NOMO-1 treated with DMSO at 0.1 percent for 48 hours (cell line): ENCODE measurements around the gene NELL1.

Experiments
- DNase-seq: peaks from one replicate; lab custom pipeline; 2025; ENCODE audit not compliant: unreplicated experiment; lab: John Stamatoyannopoulos, UW

NELL1 gene

DNA sequence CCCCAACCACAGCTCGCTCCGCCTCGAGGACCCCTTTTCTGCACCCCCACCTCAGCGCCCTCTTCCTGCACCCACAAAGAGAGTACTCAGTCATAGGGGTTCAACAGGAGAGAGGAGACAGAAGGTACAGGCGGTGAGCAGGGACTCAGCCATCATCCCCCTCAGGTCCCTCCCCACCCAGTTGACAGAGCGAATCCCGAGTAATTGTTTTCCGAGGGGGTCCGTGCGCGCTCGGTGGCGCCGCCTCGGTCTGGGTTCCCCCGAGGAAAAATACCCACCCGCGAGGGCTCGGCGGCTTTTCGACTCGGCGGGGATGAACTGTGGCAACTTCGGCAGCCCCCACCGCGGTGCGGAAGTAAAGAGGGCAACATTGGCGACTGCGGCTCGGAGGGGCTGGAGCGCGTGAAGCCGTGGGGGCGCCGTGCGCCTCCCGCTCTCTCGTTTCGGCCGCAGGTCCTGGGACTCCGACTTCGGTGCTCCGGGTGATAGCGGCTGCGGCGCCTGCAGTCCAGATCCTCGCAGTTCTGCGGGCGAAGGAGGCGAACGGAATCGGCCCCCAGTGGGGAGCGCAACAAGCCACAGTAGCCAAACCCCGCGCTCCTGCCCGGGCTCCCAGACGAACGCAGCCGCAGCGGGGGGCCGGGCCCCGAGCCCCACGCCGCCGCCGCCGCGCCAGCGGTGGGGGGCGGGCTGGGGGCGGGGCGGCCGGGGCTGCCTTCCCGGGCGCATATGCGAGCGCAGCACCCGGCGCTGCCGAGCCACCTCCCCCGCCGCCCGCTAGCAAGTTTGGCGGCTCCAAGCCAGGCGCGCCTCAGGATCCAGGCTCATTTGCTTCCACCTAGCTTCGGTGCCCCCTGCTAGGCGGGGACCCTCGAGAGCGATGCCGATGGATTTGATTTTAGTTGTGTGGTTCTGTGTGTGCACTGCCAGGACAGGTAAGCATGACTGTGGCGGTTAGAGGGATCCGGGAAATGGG, at the start of gene NELL1:
TSS of gene NELL1 (plus strand) at position 743 of the 976 bp plus-strand sequence.
- DNase-seq, result no peak

DNA sequence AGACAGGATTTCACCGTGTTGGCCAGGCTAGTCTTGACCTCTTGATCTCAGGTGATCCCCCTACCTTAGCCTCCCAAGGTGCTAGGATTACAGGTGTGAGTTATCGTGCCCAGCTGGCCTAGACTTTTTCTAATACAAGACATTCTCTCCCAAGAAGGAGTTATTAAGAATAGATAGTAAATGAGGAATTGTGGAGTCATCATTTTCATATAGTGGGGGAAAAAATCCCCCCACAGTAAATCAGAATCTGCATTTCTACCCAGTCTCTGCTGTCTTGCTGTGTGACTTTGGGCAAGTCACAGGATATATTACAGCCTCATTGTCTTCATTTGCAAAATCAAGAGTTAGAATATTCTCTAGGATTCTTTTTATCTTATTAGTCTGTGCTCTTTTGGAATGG, 48.4 kb upstream of the NELL1 start:
- no peak for DNase-seq

DNA sequence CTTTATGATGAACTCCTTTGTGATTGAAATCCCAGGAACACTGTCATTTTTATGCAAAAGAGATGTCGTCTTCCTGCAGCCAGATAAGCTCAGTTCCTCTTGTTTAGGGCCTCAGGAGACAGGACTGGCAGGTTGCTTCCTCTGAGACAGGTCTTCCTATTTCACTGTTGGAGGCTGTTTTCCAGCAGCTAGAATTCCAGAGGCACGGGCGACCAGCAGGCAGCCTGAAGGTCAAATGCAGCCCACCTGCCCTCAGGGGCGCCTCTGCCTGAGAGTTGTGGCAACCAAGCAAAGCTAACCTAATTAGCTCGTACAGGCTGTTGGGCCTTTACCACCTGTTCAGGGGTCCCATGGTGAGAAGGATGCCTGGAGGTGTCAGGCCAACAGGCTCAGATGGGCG, 47.7 kb upstream of the NELL1 start:
- DNase-seq, result no peak

DNA sequence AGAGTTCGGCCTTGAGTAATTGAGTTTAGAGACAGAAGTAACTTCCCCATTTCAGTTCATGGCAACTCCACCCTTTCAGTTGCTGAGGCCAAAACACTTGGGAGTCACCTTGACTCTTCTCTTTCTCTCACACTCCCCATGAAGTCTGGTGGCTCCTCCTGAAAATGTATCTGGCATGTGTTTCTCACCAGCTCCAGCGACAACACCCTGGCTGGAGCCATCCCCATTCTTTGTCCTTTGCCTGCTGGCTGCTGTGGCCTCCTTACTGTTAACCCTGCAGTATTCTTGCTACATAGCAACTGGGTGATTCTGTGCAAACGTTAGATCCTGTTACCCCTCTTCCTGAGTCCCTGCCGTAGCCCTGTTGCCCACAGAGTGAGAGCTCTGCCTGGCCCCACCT, 46.1 kb upstream of the NELL1 start:
- DNase-seq, result peak; percentile 74

DNA sequence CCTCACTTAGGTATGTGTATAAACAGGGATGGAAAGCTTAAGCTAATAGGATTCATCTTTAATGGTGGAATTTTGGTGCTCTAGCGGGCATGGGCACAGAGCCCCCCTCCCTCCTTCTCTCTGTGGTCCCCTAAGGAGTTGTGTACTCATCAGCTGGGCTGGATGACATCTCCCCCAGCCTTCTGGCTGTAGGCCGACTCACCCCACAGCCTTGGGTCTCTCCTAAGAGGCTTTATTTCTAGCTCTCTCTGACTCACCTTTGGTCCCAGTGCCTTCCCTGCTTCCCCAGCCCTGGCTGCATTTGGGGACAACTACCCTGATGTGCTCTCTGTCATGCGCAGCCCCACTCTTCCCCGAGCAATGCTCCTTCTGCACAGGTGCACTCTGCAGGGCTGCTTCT, 43.1 kb upstream of the NELL1 start:
- DNase-seq, result no peak

DNA sequence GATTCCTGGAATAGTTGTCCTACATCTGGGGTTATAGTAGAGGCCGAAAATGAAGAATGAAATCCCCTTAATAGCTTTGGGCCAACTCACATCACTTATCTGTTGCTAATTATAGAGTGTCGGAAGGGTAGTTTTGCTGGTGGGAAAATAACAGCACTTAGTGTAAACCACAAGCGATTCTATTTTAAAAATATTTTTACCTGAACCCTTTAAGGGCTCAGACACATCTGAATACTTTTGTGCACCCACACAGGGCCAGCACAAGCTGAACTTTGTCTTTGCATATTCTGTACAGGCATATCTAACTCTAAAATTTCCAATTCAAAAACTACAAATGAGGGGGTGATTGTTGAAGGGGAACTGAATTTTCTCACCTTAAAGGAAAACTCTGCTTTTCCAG, 42.4 kb upstream of the NELL1 start:
- DNase-seq, result no peak

DNA sequence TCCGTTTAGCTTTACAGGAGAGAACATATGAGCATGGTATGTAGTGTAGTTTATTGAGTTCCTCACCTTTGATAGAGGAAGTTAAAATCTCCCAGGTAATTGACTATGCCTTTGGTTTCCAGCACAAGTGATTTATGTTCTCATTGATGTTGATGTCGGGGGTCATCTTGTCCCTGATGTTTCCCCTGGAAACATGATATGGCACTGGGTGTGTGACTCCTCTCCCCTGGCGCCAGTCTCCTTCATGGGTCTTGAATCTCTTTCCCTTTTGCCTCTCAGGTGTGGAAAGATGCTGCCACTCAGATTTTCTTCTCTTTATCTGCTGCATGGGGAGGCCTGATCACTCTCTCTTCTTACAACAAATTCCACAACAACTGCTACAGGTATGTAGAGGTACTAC, 41.7 kb upstream of the NELL1 start:
- DNase-seq, result no peak

DNA sequence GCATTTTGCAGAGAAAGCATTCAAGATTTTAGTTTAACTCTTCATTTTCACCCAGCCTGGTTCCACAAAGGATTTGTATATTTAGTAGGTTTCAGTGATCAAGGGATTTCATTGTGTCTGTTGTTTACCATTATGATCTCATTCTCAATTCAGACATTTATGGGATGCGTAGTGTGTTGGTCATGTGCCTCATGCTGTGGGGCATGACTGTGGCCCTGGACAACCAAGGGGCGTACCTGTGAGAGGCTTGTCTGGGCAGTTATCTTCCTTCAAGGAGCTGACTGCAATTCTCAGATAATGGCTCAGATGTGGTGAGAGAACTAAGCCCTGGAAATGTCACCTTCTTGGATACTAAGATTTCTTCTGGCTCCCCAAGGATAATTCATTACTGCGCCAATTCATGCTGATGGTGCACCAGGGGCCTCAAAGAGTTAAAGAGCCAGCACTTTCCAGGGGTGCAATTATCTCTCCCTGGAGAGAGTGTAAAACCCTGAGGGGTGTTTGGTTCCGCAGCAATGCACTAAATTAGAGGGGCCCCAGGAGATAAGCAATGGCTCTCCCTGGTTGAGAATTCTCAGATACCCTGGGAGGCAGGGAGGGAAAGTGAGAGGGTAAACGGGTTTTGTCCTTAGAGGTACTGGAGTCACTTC, 37.7 kb upstream of the NELL1 start:
- no peak for DNase-seq

DNA sequence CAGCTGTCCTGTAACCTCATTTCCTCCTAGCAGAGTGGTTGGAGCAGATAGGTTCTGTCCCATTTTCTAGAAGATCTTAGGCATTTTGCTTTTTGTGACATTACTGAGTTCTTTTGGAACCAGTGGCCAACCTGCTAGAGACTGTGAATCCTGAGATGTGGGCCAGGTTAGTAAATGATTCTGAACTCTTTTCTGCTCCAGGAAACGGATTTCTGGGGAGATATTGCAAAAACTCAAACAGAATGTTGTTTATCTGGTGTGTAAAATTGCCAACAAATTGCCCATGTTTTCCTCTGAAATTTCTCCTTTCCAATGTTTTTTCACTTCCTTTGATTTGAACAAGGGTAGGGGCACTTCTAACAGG, 37.2 kb upstream of the NELL1 start:
- no peak for DNase-seq

DNA sequence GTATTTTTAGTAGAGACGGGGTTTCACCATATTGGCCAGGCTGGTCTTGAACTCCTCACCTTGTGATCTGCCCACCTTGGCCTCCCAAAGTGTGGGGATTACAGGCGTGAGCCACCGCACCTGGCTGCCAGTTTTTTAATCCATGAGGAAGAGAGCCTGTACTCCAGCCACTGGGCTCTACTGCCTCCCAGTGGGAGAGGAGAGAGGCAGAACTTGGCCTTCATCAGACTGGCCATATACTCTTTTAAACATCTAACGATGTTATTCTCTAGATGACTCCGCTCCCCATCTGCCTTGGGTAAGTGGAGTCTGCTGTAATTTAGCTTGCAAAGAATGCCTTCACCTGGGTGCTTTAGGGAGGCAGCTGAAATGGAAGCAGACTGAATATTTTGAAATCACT, 35.3 kb upstream of the NELL1 start:
- DNase-seq, result no peak

DNA sequence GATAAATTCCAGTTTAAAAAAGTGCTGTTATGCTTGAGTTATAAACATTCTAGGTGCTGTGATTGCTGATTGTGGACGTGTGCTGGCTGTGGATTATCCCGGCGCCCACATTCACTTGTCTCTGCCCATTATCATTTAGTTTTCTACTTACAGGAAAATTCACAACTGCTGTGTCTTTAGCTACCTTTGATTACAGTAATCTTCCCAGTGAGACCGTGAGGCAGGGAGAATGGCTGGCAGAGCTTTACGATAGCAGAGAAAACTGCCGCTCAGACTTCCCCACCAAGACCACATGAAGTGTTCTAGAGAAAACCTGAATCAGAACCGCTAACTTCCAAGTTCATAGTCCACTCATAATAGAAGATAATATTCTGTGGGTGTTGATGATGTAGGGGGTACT, 34.6 kb upstream of the NELL1 start:
- DNase-seq, result no peak

DNA sequence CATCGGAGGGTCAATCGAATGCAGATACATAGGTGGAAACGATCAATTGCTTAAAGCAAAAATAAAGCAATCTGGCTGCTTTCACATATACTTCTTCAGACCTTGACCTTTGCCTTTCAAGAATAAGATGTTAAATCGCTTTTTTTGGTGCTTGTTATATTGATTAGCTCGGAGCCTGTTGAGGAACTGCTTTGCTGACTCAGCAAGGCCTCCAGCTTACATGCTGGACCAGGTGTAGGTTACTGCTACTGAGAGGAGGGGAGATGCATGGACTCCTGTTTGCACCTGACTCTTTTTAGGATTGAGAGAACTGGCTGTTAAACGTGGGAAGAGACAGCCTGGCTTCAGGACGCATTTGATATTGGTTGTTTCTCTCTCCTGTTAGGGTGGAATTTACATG, 31.3 kb upstream of the NELL1 start:
- DNase-seq, result no peak

DNA sequence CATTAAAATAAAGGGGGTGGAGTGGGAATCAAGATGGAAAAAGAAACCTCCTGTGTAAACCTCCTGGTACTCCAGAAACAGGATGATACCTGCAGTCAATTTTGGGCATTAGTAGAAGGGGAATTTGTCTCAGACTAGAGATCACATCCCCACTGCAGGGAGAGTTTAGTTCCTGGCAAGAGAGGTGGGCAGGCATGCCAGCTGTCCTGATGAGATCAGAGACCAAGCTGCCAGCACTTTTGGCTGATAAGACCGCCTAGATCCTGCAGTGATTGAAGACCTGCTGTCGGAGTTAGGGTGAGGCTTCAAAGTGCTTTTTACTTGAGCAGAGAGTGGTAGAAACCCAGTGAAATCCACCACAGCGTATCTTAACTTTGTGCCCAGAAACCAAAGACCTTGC, 29.7 kb upstream of the NELL1 start:
- no peak for DNase-seq

DNA sequence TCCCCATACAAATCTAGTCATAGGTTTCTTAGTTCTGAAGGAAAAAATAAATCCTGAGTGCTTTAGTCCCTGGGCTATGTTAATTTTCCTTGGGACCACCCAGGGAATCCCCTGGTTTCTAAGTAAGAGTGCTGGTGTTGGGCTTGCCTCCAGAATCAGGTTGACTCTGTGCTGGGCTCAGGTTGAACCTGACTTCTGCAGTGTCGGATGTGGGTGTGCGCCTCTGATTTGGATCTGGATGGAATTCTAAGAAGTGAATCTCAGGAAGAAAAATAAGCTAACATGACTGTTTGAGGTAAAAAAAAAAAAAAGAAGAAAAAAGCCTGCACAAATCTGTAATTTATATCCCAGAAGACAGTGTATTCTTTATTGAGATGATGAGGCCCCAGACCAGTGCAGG, 29.0 kb upstream of the NELL1 start:
- DNase-seq, result no peak

DNA sequence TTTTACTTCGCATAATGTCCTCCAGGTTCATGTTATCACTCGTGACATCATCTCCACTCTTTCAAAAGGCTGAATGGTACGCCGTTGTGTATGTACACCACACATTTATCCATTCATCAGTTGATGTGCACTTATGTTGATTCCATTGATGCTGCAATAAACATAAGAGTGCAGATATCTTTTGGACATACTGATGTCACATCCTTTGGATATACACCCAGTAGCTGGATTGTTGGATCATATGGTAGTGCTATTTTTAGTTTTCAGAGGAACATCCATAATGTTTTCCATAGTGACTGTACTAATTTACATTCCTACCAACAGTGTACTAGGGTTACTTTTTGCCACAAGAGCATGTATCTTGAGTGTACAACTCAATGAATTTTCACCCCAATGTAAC, 25.0 kb upstream of the NELL1 start:
- DNase-seq, result no peak

DNA sequence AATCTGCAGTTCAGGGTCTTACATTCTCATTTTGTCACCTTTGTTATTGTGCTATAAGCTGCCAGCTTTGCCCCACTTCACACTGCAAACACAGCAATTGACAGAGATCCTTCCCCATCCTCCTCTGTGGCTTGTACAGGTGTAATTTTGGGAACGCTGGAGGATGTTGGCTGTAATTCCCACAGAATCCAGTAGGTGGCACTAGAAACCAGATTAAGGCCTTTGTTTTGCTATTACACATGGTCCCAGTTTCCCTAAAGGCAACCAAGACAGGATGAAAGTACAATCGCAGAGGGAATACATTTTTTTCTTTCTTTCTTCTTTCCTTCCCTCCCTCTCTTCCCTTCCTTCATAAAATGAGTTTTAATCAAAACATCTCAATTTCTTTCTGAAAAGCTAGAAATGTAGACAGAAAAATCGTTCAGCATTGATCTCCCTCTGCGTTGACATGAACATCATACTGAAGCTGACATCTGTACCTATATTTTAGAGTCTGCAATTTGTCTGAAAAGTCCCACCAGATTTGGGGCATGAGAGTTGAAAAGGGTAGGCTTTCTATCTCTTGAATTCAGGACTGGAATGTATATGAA, 21.3 kb upstream of the NELL1 start:
- DNase-seq, result peak; percentile 31

DNA sequence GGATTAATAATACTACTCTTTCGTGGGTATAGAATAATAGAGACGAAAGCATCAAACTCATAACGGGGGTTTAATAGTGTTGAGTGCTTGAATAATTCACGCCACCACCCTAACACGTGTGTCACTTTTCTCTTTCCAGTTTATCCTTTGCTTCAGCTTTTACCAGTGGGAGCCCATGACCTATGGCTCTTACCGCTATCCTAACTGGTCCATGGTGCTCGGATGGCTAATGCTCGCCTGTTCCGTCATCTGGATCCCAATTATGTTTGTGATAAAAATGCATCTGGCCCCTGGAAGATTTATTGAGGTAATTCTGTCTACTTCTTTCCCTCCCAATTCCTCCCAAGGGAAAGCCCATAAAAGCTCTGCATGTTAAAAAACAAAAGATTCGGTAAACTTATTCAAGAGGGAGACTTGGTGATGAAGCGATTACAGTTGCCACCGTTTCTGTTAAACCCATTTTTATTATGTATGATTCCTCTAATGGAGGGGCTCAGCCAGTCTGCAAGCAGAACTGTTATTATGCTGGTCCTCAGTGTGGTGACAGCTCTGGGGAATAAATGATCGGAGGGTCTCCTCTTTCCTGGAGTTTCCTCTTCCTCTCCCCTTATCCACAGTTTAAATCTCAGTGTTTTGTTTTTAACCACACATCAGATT, 17.1 kb upstream of the NELL1 start:
- DNase-seq, result no peak

DNA sequence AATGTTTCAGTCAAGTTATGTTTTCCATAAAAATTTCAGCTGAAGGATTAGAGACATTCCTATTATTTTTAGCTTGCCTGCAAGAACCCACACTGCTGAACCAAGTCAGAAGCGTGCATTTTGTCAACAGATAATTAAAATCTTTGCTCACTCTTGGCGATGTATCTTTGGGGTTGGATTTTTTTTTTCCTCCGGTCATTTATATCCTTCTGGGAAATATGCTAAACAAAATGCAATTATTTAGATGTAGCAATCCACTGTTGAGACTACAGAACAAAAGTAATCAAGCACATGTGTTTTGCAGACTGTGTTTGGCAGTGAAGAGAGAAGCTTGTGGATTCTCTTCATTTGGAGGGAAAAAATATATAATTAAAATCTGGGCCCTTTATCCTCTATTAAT, 15.3 kb upstream of the NELL1 start:
- DNase-seq, result no peak

DNA sequence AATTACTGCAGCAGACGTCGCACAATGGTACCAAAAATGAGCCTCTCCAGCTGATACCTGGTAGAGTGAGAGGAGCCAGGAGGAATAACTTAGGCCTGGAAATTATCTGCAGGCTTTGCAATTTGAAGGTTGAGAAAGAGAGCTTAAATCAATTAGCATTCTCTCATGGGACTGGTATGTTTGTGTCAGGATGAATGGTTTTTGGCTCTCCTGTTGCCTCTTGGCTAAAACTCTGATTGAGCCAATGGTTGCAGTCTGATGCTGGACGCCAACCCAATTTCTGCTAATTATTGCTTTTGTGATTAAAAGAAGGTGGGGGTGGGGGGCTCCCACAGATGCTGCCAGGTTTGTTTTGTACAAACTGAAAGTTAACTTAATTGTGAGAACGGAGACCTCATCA, 12.5 kb upstream of the NELL1 start:
- DNase-seq, result no peak

DNA sequence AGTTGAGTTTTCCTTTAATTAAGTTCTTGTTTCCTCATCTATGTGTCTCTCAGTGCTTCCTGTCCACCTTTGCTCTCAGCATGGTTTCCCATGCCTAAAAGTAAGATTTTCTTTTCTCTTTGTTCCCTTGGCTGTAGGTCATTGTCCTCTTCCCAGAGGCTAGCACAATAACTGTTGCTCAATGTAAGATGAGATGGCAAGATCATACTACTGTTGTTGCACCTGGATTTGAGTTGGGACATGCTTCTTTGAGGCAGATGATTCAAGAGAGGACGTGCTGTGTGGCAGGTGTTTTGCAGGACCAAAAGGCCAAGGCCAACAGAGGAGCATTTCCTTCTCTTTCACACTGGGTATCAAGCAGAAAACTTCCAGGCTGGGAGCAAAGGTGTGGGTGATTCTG, 11.3 kb upstream of the NELL1 start:
- no peak for DNase-seq

DNA sequence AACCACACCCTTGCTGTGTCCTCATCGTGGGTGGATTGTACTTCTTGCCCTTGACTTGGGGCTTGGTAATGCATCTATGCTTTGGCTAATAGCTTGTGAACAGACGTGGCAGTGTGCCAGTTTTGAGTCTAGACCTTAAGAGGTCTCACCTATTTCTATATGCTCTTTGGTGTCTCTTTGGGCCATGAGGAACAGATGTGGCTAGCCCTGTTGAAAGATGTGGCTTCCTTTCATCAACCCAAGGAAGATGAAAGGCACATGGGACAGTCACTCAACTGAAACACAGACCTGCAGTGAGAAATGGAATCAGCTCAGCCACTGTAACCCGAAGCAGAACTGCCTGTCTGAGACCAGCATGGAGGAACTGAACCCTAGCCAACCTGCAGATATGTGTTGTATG, 7.9 kb upstream of the NELL1 start:
- no peak for DNase-seq

DNA sequence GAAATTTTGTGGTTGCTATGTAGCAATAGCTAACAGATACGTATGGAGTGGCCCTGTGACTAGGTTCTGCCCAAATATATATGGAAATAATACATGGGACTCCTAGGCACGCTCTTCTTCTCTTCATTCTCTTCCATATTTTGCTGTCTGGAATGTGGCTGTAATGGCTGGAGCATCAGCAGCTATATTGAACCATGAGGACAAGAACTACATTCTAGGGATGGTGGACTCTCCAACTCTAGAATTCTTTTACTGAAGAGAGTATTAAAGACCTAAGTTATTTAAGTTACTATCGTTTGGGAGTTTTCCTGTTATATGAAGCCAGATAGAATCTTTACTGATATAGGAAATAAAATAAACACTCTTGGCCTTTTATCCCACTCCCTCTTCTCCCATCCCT, 7.5 kb upstream of the NELL1 start:
- DNase-seq, result no peak
